BLaER1 treated with 17β-estradiol and CSF1 and Interleukin-3, amounts not matched to agents 10 nM and 100 nM (cell line): Measurements from ENCODE around the gene ZNF644.
"Not testable (repeated sequence)": the region's sequence is repeated elsewhere in the genome, so short reads cannot be mapped to it uniquely, and the experiment has no call there.

Experiments
- H3K27ac ChIP-seq, 11 experiments: shearing (Covaris generic); formaldehyde crosslinking; 2 replicates each; pipeline ENCODE4 v1.8.1; 2022
- H3K27me3 ChIP-seq, 11 experiments: shearing (Covaris generic); formaldehyde crosslinking; 2 replicates each; pipeline ENCODE4 v1.8.1; 2022
- H3K36me3 ChIP-seq, 11 experiments: shearing (Covaris generic); formaldehyde crosslinking; 2 replicates each; pipeline ENCODE4 v1.8.1; 2022
- H3K4me1 ChIP-seq, 10 experiments: shearing (Covaris generic); formaldehyde crosslinking; 2 replicates each; pipeline ENCODE4 v1.8.1; 2022
- H3K4me2 ChIP-seq, 11 experiments: shearing (Covaris generic); formaldehyde crosslinking; 2 replicates each; pipeline ENCODE4 v1.8.1; 2022
- H3K4me3 ChIP-seq, 10 experiments: shearing (Covaris generic); formaldehyde crosslinking; 2 replicates each; pipeline ENCODE4 v1.8.1; 2022
- H3K9ac ChIP-seq, 11 experiments: shearing (Covaris generic); formaldehyde crosslinking; 2 replicates each; pipeline ENCODE4 v1.8.1; 2022
- H3K9me3 ChIP-seq, 11 experiments: shearing (Covaris generic); formaldehyde crosslinking; replicated peaks in 1 of 11; 2 replicates each; pipeline ENCODE4 v1.8.1; 2022
- H4K20me1 ChIP-seq, 11 experiments: shearing (Covaris generic); formaldehyde crosslinking; 2 replicates each; pipeline ENCODE4 v1.8.1; 2022
- Cebpa-rat ChIP-seq, 11 experiments: shearing (Covaris generic); IDR thresholded peaks; 2 replicates each; pipeline ENCODE4 v1.8.1; 2022

The ZNF644 gene

DNA sequence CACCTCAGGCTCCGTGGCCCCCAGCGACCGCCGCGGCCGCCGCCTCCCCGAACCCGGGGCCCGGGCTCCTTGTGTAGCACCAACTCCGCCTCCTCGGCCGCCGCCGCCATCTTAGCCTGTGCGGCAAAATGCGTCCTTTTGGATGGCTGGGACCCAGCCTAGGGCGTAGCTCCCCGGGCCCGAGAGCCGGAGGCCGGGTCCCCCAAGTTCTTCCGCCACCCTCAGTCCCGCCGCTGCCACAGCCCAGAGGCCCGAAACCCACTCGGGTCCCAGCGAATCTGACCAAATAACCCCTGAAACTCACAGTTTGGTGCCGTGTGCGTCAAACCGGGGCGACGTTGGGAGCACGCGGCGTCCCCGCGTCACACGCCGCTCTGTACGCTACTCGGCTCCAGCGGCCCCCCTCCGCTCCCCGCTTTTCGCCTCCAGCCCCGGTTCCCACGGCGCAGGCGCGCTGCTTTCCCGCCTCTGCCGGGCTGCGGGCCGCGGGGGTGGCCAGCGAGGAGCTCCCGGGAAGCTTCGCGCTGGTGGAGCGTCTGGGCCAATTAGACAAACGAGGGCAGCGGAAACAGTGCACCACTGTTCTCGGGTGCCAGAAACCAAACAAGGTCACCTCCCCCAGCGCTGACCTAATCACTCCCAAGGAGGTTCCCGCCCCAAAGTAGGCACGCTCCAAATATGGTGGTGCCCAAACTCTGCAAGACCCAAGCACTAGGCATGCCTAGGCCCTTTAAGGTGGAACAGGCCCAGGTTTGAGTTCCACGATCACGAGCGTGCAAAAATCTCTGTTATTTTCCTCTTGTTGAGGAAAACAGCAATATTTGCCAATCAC lies at the start of gene ZNF644:
Gene ZNF644, minus strand, starts transcription at position 350 of the 832 bp plus-strand sequence. CDS start 39,682 bp downstream, outside the sequence.
- H4K20me1 ChIP-seq, result peaks cover 14 to 44% (median 39%) of the 10 kb centered on the region in 11 experiments; a peak in 21 of 22 replicates
- no peak for TF ChIP-seq Cebpa-rat (IDR thresholded peaks at IDR 0.05)
- H3K27me3 ChIP-seq, result no peaks in the 10 kb centered on the region
- no peaks in the 10 kb centered on the region for H3K9me3 ChIP-seq
- peaks cover 23 to 60% (median 39%) of the 10 kb centered on the region in 10 experiments for H3K4me1 ChIP-seq
- peaks cover 0 to 40% (median 20%) of the 10 kb centered on the region in 11 experiments; a peak in 17 of 22 replicates for H3K36me3 ChIP-seq
- H3K4me2 ChIP-seq, result peak within 1 kb of the TSS; percentile 82 to 94 (median 90)
- H3K9ac ChIP-seq, result peak within 1 kb of the TSS; percentile 94 to 100 (median 99)
- H3K4me3 ChIP-seq, result peak within 1 kb of the TSS; percentile 74 to 92 (median 83)
- H3K27ac ChIP-seq, result peak within 1 kb of the TSS; percentile 97 to 100 (median 100)

- no peak for TF ChIP-seq Cebpa-rat (IDR thresholded peaks at IDR 0.05)
- no peak overlapping the region for H3K4me3 ChIP-seq
- no peaks in the 10 kb centered on the region for H3K27me3 ChIP-seq
- no peak overlapping the region for H3K4me2 ChIP-seq
- peaks cover 0 to 4% (median 0%) of the 10 kb centered on the region in 11 experiments; a peak in 1 of 22 replicates for H3K36me3 ChIP-seq
- H3K27ac ChIP-seq, result no peak overlapping the region
- H3K9ac ChIP-seq, result no peak overlapping the region
- H3K9me3 ChIP-seq, result peaks cover 12 to 32% (median 19%) of the 10 kb centered on the region in 11 experiments
- peaks cover 4 to 7% (median 5%) of the 10 kb centered on the region in 10 experiments; a peak in 19 of 20 replicates for H3K4me1 ChIP-seq
- H4K20me1 ChIP-seq, result no peaks in the 10 kb centered on the region
Measured at GRCh38 chr1:91070298-91070697, 48.5 kb upstream of the ZNF644 start.

GRCh38 chr1:91066538-91066937 lies 44.7 kb upstream of the ZNF644 start:
- H3K27me3 ChIP-seq, result no peaks in the 10 kb centered on the region
- no peak overlapping the region for H3K9ac ChIP-seq

GRCh38 chr1:91065337-91065736 lies 43.5 kb upstream of the ZNF644 start:
- H4K20me1 ChIP-seq, result no peaks in the 10 kb centered on the region
- H3K4me1 ChIP-seq, result peaks cover 0 to 9% (median 0%) of the 10 kb centered on the region in 10 experiments; a peak in 3 of 20 replicates
- no peak for TF ChIP-seq Cebpa-rat (IDR thresholded peaks at IDR 0.05)
- H3K36me3 ChIP-seq, result peaks cover 0 to 4% (median 0%) of the 10 kb centered on the region in 11 experiments; a peak in 1 of 22 replicates
- H3K4me3 ChIP-seq, result no peak overlapping the region
- H3K27me3 ChIP-seq, result no peaks in the 10 kb centered on the region
- peaks cover 29 to 57% (median 40%) of the 10 kb centered on the region in 11 experiments for H3K9me3 ChIP-seq
- H3K4me2 ChIP-seq, result no peak overlapping the region
- H3K9ac ChIP-seq, result no peak overlapping the region
- no peak overlapping the region for H3K27ac ChIP-seq

More at GRCh38 chr1:91066538-91066937, 44.7 kb upstream of the ZNF644 start:
- Histone ChIP-seq H4K20me1 (no peaks in the 10 kb centered on the region), H3K36me3 (peaks cover 0 to 4% (median 0%) of the 10 kb centered on the region in 11 experiments; a peak in 1 of 22 replicates), H3K4me1 (peaks cover 0 to 9% (median 0%) of the 10 kb centered on the region in 10 experiments; a peak in 3 of 20 replicates), H3K4me2 (no peak overlapping the region), H3K9me3 (peaks cover 29 to 57% (median 36%) of the 10 kb centered on the region in 11 experiments), H3K4me3 (no peak overlapping the region), H3K27ac (no peak overlapping the region)
- no peak for TF ChIP-seq Cebpa-rat (IDR thresholded peaks at IDR 0.05)

GRCh38 chr1:91063403-91063802 lies 41.6 kb upstream of the ZNF644 start:
- not testable (repeated sequence) for H3K4me2 ChIP-seq, H3K36me3 ChIP-seq, H3K9ac ChIP-seq, H4K20me1 ChIP-seq, H3K4me3 ChIP-seq, H3K27me3 ChIP-seq
- peaks cover 0 to 19% (median 4%) of the 10 kb centered on the region in 10 experiments; a peak in 14 of 20 replicates for H3K4me1 ChIP-seq
- H3K27ac ChIP-seq, result peak overlapping the region in 3 of 11 experiments; percentile 23 to 59 (median 54); a peak in 5 of 22 replicates
- H3K9me3 ChIP-seq, result peaks cover 14 to 41% (median 28%) of the 10 kb centered on the region in 11 experiments

- Histone ChIP-seq H3K36me3 (no peaks in the 10 kb centered on the region), H3K9ac (no peak overlapping the region), H4K20me1 (no peaks in the 10 kb centered on the region), H3K27ac (0 out of 22 replicates have a peak overlapping the region, but pooled peaks of 1 of the 11 experiments have one; percentile 79), H3K9me3 (peaks cover 12 to 26% (median 16%) of the 10 kb centered on the region in 11 experiments), H3K27me3 (no peaks in the 10 kb centered on the region), H3K4me3 (no peak overlapping the region), H3K4me2 (peak overlapping the region in 2 of 11 experiments; percentile 12 to 17; a peak in 5 of 22 replicates), H3K4me1 (peaks cover 31 to 61% (median 44%) of the 10 kb centered on the region in 10 experiments)
- TF ChIP-seq Cebpa-rat (IDR thresholded peaks at IDR 0.05), result no peak
Measured at GRCh38 chr1:91059157-91059556, 37.3 kb upstream of the ZNF644 start.

- no peak for TF ChIP-seq Cebpa-rat (IDR thresholded peaks at IDR 0.05)
- Histone ChIP-seq H4K20me1 (no peaks in the 10 kb centered on the region), H3K36me3 (no peaks in the 10 kb centered on the region), H3K4me2 (peak overlapping the region in 9 of 11 experiments; percentile 30 to 89 (median 45); a peak in 14 of 22 replicates), H3K9me3 (peaks cover 0 to 12% (median 4%) of the 10 kb centered on the region in 11 experiments; a peak in 8 of 22 replicates), H3K27me3 (no peaks in the 10 kb centered on the region), H3K9ac (peak overlapping the region in 1 of 11 experiments; percentile 21; a peak in 1 of 22 replicates), H3K4me3 (no peak overlapping the region), H3K27ac (peak overlapping the region in 8 of 11 experiments; percentile 6 to 86 (median 67); a peak in 15 of 22 replicates), H3K4me1 (peaks cover 39 to 60% (median 51%) of the 10 kb centered on the region in 10 experiments)
Measured at GRCh38 chr1:91057784-91058183, 35.9 kb upstream of the ZNF644 start.

DNA sequence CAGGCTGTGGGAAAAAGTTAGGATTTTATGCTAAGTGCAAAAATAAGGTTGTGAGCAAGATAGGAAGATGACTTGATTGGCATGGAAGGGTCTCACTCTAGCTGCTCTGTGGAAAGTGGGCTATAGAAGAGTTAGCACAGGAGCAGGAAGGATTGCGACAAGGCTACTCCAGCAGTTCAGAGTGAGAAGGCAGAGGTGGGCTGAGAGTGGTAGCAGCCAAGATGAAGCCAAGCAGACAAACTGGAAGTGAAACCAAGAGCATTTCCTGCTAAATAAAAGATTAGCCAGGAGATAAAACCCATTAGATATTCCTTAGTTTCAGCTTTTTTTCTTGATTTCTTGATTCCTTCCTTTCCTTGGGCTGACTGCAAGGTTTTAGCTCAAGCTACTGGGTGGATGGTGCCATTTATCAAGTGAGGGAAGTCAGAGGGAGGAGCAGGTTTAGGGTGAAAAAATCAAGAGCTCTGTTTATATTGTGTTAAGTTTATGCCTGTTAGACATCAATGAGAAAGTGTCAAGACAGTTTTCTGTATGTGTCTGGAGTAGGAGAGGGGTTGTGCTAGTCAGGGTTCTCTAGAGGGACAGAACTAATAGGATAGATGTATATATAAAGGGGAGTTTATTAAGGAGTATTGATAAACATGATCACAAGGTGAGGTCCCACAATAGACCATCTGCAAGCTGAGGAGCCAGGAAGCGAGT lies 33.1 kb upstream of the ZNF644 start:
- no peaks in the 10 kb centered on the region for H3K27me3 ChIP-seq
- H3K9me3 ChIP-seq, result 0 out of 22 replicates have a peak, but pooled peaks cover 0 to 4% (median 0%) of the 10 kb centered on the region in 11 experiments
- H3K4me3 ChIP-seq, result peak overlapping the region in 2 of 10 experiments; percentile 2 to 21; a peak in 2 of 20 replicates
- no peaks in the 10 kb centered on the region for H3K36me3 ChIP-seq
- H3K9ac ChIP-seq, result peak overlapping the region in 9 of 11 experiments; percentile 16 to 71 (median 60); a peak in 17 of 22 replicates
- H3K27ac ChIP-seq, result peak overlapping the region in 10 of 11 experiments; percentile 7 to 86 (median 80); a peak in 21 of 22 replicates
- H3K4me2 ChIP-seq, result peak overlapping the region; percentile 52 to 89 (median 76)
- H3K4me1 ChIP-seq, result peaks cover 39 to 63% (median 51%) of the 10 kb centered on the region in 10 experiments
- TF ChIP-seq Cebpa-rat (IDR thresholded peaks at IDR 0.05), result peak in 8 of 11 experiments; percentile 55 to 90 (median 66); a peak in 13 of 22 replicates
- no peaks in the 10 kb centered on the region for H4K20me1 ChIP-seq
